ENCODE results near the gene EXOC6B. TPM values are rescaled to one million over a fixed set of nuclear protein-coding genes. Genes with fewer than 3 reads are reported as not detected.
"Not testable (repeated sequence)": the region's sequence is repeated elsewhere in the genome, so short reads cannot be mapped to it uniquely, and the experiment has no call there.

Gene EXOC6B
- total and polyA plus RNA-seq, 12 donors = 16.3 to 243 (median 144) TPM

DNA sequence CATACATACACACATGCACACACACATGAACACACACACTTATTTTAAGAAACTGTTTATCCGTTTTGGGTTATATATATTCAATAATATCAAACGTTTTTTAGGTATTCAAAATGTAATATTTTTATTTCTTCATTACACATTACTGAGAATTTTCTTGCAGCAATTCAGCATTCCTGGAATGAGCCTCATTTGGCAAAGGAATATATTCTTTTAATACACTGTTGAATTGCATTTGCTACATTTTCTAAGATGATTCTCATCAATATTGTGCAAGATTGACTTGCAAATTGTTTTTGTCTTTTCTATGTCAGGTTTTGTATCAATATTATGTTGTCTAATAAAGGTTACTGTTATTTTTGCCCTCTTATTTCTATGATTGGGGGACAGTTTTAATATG, 402.1 kb downstream of the EXOC6B start:
- no peak for TF ChIP-seq CTCF (IDR thresholded peaks at IDR 0.05)
- ATAC-seq (no peak), DNase-seq (no peak)
- H3K4me3 ChIP-seq = no peak overlapping the region
- peaks cover 0 to 14% (median 0%) of the 10 kb centered on the region in 9 donors for H3K36me3 ChIP-seq
- intact Hi-C loops (cut with DNase I) = no loop called here
- no peaks in the 10 kb centered on the region for H3K4me1 ChIP-seq
- H3K27ac ChIP-seq = no peak overlapping the region
- peaks cover 0 to 29% (median 0%) of the 10 kb centered on the region in 11 donors for H3K9me3 ChIP-seq
- H3K27me3 ChIP-seq = no peaks in the 10 kb centered on the region
- 81 to 85% methylated on average over 2 of the region's 2 CpGs for WGBS, 2 donors

DNA sequence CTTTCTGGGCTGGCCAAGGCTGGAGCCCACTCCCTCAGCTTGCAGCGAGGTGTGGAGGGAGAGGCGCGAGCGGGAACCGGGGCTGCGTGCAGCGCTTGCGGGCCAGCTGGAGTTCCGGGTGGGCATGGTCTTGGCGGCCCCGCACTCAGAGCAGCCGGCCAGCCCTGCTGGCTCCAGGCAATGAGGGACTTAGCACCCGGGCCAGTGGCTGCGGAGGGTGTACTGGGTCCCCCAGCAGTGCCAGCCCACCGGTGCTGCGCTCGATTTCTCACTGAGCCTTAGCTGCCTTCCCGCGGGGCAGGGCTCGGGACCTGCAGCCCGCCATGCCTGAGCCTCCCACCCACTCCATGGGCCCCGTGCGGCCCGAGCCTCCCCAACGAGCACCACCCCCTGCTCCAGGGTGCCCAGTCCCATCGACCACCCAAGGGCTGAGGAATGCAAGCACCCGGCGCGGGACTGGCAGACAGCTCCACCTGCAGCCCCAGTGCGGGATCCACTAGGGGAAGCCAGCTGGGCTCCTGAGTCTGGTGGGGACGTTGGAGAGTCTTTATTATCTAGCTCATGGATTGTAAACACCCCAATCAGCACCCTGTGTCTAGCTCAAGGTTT, 404.0 kb downstream of the EXOC6B start:
- H3K4me1 ChIP-seq; H3K27ac ChIP-seq; H3K4me3 ChIP-seq; DNase-seq; H3K27me3 ChIP-seq; intact Hi-C loops (cut with DNase I); ATAC-seq: not testable (repeated sequence)
- Histone ChIP-seq H3K9me3 (peaks cover 0 to 29% (median 0%) of the 10 kb centered on the region in 11 donors), H3K36me3 (peaks cover 0 to 14% (median 0%) of the 10 kb centered on the region in 9 donors)
- 97 to 98% methylated on average over 24 to 31 of the region's 31 CpGs for WGBS, 2 donors

DNA sequence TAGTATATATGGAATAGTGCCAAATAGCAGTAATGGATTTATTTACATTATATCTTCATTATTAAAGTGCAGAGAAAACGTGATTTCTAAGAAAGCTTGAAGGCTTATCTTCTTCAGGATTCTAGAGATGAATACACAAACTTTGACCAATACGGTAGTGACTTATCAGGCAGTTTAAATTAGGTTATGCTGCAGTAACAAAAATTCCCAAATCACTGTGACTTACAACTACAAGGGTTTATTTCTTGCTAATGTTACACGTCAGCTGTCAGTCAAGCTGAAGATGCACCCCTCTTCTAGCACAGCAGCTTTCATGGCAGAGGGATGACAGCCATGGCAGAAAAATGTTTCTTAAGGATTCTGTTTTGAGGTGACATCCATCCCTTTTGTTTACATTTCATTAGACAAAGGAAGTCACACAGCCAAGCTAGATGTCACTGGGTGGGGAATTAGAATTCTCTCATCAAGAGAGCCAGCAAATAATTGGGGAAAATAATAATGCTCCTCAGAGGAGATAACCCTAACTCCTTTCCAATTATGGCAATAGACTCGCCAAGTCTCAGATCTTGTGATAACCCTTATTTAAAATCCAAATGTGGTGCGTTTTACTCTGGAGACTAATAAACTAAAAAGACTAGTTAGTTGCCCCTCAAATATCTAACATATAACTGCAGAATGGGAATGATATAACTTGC, 409.9 kb downstream of the EXOC6B start:
- H3K4me3 ChIP-seq = no peak overlapping the region
- intact Hi-C loops (cut with DNase I) = no loop called here
- 87 to 88% methylated on average over 5 of the region's 5 CpGs for WGBS, 2 donors
- peaks cover 0 to 25% (median 0%) of the 10 kb centered on the region in 11 donors for H3K9me3 ChIP-seq
- no peaks in the 10 kb centered on the region for H3K27me3 ChIP-seq
- no peak for ATAC-seq
- H3K27ac ChIP-seq = no peak overlapping the region
- no peaks in the 10 kb centered on the region for H3K36me3 ChIP-seq
- DNase-seq = no peak
- H3K4me1 ChIP-seq = peaks cover 0 to 22% (median 0%) of the 10 kb centered on the region in 9 donors
- no peak for TF ChIP-seq CTCF (IDR thresholded peaks at IDR 0.05)

- WGBS, 2 donors = 77 to 83% methylated on average over 2 of the region's 2 CpGs
- no peak overlapping the region for H3K4me3 ChIP-seq
- H3K4me1 ChIP-seq = peaks cover 0 to 22% (median 0%) of the 10 kb centered on the region in 9 donors
- no peak for ATAC-seq
- DNase-seq = no peak
- no peaks in the 10 kb centered on the region for H3K36me3 ChIP-seq
- intact Hi-C loops (cut with DNase I) = no loop called here
- no peak for TF ChIP-seq CTCF (IDR thresholded peaks at IDR 0.05)
- H3K27me3 ChIP-seq = no peaks in the 10 kb centered on the region
- H3K27ac ChIP-seq = no peak overlapping the region
- H3K9me3 ChIP-seq = peaks cover 0 to 18% (median 0%) of the 10 kb centered on the region in 11 donors
These were observed 410.6 kb downstream of the EXOC6B start for GRCh38 chr2:72415241-72415661.

All from heart right ventricle (tissue), 16 donors.